HUES6 (cell line): ENCODE results near the gene HSD17B1.

ENCODE experiments used
- H3K27ac ChIP-seq: 2 replicates; pipeline ENCODE4 v1.7.0; 2013; ENCODE audit warnings: low read depth, mild to moderate bottlenecking, low read length, inconsistent platforms
- H3K27me3 ChIP-seq: 2 replicates; pipeline ENCODE4 v1.6.1; 2013; ENCODE audit warnings: low read length; ENCODE audit not compliant: control insufficient read depth, insufficient read depth
- H3K36me3 ChIP-seq: 2 replicates; pipeline ENCODE4 v1.6.1; 2013; ENCODE audit warnings: low read length; ENCODE audit not compliant: control insufficient read depth, insufficient read depth
- H3K4me1 ChIP-seq: 2 replicates; pipeline ENCODE4 v1.6.1; 2013; ENCODE audit warnings: low read length; ENCODE audit not compliant: control insufficient read depth, insufficient read depth
- H3K4me3 ChIP-seq: 2 replicates; pipeline ENCODE4 v1.5.1; 2013; ENCODE audit warnings: low read depth, low read length
- H3K9ac ChIP-seq: one replicate; pipeline ENCODE4 v1.6.1; 2013; ENCODE audit warnings: mild to moderate bottlenecking, low read length
- H3K9me3 ChIP-seq: 2 replicates; pipeline ENCODE4 v1.6.1; 2013; ENCODE audit warnings: low read depth, low read length; ENCODE audit not compliant: control insufficient read depth, insufficient read depth

Gene HSD17B1

DNA sequence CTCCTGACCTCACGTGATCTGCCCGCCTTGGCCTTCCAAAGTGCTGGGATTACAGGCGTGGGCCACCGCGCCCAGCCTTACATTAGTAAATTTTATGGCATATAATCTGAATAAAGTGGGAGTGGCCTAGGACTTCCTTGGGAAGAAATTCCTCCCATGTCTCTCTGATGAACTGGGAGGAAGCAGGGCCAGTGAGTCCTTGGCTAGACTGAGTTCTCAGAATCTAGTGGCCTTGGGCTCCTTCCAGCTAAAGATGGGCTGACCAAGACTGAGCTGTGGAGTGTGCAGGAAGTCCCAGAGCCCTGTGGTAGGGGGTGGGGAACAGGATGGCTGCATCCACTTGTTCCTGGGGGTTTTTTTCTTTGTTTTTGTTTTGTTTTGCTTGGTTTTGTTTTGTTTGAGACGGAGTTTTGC lies 26.7 kb upstream of the HSD17B1 start:
- no peak overlapping the region for H3K9ac ChIP-seq
- H3K4me1 ChIP-seq, result peaks cover 4% of the 10 kb centered on the region; the same call in 1 of the 2 replicates
- H3K9me3 ChIP-seq, result no peaks in the 10 kb centered on the region
- H3K27me3 ChIP-seq, result 0 out of 2 replicates have a peak, but pooled peaks cover 2% of the 10 kb centered on the region
- no peak overlapping the region for H3K4me3 ChIP-seq
- no peak overlapping the region for H3K27ac ChIP-seq
- H3K36me3 ChIP-seq, result peaks cover 9% of the 10 kb centered on the region

DNA sequence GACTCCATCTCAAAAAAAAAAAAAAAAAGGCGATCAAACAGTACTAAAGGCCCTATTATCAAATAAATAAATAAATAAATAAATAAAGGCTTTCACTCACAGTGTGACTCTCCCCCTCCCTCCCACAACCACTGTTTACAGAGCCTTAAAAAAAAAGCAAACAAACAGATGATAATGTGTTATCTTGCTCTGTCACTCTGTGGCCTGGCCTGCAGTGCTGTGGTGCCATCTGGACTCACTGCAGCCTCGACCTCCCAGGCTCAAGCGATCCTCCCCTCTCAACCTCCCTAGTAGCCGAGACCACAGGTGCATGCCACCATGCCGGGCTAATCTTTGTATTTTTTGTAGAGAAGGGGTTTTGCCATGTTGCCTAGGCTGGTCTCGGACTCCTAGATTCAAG lies 24.8 kb upstream of the HSD17B1 start:
- no peaks in the 10 kb centered on the region for H3K9me3 ChIP-seq
- H3K27ac ChIP-seq, result no peak overlapping the region
- H3K27me3 ChIP-seq, result peaks cover 11% of the 10 kb centered on the region
- H3K36me3 ChIP-seq, result no peaks in the 10 kb centered on the region
- no peak overlapping the region for H3K9ac ChIP-seq
- H3K4me3 ChIP-seq, result no peak overlapping the region
- H3K4me1 ChIP-seq, result peaks cover 5% of the 10 kb centered on the region; the same call in 1 of the 2 replicates

DNA sequence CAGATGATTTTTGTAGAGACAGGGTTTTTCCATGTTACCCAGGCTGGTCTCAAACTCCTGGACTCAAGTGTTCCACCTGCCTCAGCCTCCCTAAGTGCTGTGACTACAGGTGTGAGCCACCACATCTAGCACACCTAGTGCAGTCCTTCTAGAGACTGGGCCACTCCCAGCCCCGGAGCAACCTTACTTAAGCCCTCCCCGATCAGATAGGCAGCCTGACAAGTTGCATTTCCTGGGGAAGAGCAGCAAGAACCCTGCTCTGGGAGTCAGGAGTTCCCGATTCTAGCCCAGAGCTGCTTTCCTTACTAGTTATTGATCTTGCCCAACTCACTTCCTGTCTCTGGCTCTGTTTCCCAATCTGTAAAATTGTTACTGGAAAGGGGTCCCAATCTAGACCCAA lies 23.7 kb upstream of the HSD17B1 start:
- no peaks in the 10 kb centered on the region for H3K9me3 ChIP-seq
- no peak overlapping the region for H3K27ac ChIP-seq
- H3K4me1 ChIP-seq, result peaks cover 5% of the 10 kb centered on the region; the same call in 1 of the 2 replicates
- no peaks in the 10 kb centered on the region for H3K36me3 ChIP-seq
- no peak overlapping the region for H3K9ac ChIP-seq
- no peak overlapping the region for H3K4me3 ChIP-seq
- H3K27me3 ChIP-seq, result peaks cover 11% of the 10 kb centered on the region

DNA sequence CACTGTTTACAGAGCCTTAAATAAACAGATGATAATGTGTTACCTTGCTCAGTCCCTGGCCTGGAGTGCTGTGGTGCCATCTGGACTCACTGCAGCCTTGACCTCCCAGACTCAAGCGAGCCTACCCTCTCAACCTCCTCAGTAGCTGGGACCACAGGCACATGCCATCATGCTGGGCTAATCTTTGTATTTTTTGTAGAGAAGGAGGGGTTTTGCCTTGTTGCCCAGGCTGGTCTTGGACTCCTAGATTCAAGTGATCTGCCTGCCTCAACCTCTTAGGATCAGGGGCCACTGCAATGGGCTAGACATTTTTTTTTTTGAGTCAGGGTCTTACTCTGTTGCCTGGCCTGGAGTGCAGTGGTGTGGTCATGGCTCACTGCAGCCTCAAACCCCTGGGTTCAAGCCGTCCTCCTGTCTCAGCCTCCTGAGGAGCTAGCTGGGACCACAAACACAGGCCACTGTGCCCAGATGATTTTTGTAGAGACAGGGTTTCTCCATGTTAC lies 21.7 kb upstream of the HSD17B1 start:
- Histone ChIP-seq H3K9me3 (no peaks in the 10 kb centered on the region), H3K27me3 (peaks cover 11% of the 10 kb centered on the region), H3K27ac (no peak overlapping the region), H3K9ac (no peak overlapping the region), H3K4me1 (peaks cover 15% of the 10 kb centered on the region), H3K4me3 (no peak overlapping the region), H3K36me3 (no peaks in the 10 kb centered on the region)

DNA sequence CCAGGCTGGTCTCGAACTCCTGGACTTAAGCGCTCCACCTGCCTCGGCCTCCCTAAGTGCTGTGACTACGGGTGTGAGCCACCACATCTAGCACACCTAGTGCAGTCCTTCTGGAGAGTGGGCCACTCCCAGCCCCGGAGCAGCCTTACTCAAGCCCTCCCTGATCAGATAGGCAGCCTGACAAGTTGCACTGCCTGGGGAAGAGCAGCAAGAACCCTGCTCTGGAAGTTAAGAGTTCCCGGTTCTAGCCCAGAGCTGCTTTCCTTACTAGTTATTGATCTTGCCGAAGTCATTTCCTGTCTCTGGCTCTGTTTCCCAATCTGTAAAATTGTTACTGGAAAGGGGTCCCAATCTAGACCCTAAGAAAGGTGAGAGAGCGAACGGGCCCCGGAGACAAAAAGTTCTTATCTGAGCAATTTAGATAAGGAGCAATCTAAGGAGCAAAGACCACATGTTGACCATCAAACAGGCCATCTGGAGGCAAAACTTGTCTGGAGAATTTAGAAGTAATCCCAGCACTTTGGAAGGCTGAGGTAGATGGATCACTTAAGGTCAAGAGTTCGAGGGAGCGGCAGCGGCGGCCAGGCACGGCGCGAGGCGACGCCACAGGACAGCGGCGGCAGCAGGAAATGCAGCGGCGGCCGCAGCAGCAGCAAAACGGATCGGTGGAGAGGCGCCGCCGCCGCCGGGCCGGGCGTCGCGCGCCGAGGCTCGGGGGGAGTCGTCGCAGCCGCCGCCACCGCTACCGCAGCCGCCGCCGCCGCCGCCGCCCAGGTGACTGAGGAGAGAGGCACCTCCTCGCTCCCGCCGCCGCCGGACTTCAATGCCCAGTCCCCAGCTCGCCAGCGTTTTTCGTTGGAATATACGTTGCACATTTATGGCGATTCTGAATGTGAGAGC lies 21.0 kb upstream of the HSD17B1 start:
- Histone ChIP-seq H3K4me3 (peak overlapping the region; percentile 57), H3K27me3 (peaks cover 11% of the 10 kb centered on the region), H3K9me3 (no peaks in the 10 kb centered on the region), H3K36me3 (no peaks in the 10 kb centered on the region), H3K27ac (no peak overlapping the region), H3K4me1 (peaks cover 16% of the 10 kb centered on the region), H3K9ac (peak overlapping the region; percentile 47)

DNA sequence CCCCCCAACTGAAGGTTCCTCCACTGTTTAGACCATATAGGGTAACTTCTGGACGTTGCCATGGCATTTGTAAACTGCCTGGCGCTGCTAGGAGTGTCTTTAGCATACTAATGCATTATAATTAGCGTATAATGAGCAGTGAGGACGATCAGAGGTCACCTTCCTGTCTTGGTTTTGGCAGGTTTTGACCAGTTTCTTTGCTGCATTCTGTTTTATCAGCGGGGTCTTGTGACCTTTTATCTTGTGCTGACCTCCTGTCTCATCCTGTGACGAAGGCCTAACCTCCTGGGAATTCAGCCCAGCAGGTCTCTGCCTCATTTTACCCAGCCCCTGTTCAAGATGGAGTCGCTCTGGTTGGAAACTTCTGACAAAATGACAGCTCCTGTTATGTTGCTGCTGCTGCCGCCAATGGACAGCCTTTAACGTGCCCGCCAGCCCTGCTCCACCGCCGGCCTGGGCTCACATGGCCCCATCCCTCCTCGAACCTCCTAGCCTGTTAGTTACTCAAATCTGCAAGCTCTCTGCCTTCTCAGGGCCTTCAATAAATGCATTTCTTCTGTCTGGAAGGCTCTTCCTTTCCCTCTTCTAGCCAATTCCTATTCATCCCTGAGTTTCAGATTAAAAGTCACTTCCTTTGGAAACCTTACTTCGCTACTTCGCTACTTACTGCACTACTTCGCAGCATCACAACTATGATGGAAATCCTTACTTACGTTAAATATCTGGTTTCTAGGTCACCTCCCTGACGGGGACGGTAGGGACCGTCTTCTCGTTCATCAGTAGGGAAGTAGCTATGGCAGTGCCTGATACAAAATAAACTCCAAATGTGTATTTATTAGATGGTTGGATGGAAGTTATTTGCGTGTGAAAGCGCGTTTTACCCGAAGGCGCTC lies 17.3 kb upstream of the HSD17B1 start:
- H3K36me3 ChIP-seq, result peaks cover 13% of the 10 kb centered on the region
- H3K9me3 ChIP-seq, result no peaks in the 10 kb centered on the region
- H3K4me1 ChIP-seq, result peaks cover 24% of the 10 kb centered on the region
- peak overlapping the region; percentile 5; the same call in 1 of the 2 replicates for H3K27ac ChIP-seq
- peak overlapping the region; percentile 88 for H3K9ac ChIP-seq
- H3K27me3 ChIP-seq, result peaks cover 11% of the 10 kb centered on the region
- peak overlapping the region; percentile 74 for H3K4me3 ChIP-seq

DNA sequence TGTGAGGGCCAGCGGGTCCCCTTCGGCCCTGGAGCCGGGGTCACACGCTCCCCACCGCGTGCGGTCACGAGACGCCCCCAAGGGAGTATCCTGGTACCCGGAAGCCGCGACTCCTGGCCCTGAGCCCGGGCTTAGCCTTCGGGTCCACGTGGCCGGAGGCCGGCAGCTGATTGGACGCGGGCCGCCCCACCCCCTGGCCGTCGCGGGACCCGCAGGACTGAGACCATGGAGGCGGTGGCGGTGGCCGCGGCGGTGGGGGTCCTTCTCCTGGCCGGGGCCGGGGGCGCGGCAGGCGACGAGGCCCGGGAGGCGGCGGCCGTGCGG lies 16.7 kb upstream of the HSD17B1 start, which contains the start of gene NAGLU:
NAGLU (plus strand) TSS at position 194 of the 324 bp plus-strand sequence; CDS start at position 226, 32 bp downstream.
- Histone ChIP-seq H3K27ac (peak within 1 kb of the TSS; percentile 19; the same call in 1 of the 2 replicates), H3K9ac (peak within 1 kb of the TSS; percentile 88), H3K4me1 (peaks cover 22% of the 10 kb centered on the region)

DNA sequence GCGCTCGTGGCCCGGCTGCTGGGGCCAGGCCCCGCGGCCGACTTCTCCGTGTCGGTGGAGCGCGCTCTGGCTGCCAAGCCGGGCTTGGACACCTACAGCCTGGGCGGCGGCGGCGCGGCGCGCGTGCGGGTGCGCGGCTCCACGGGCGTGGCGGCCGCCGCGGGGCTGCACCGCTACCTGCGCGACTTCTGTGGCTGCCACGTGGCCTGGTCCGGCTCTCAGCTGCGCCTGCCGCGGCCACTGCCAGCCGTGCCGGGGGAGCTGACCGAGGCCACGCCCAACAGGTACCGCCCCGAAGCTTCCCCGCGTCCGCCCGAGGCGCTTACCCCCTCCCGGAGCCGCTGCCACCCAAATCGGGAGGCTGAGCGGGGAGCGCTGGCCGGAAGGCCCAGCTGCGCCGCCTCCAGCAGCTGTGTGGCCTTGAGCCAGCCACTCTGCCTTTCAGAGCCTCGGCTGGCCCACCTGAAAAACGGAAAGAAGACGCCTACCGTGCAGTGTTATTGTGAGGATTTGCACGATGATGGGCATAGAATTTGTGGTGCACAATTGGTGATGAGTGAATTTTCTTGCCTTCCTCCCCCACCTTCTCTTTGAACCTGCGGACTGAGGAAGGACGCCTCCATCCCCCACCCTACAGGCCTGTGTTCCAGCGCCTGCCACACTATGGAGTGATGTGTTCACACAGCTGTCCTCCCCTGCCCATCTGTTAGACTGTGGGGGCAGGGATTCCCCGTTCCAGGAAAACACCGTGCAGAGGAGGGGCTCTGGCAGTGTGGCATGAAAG lies 16.2 kb upstream of the HSD17B1 start:
- peak overlapping the region; percentile 19; the same call in 1 of the 2 replicates for H3K27ac ChIP-seq
- H3K9ac ChIP-seq, result peak overlapping the region; percentile 88
- no peaks in the 10 kb centered on the region for H3K9me3 ChIP-seq
- H3K4me3 ChIP-seq, result peak overlapping the region; percentile 74
- peaks cover 25% of the 10 kb centered on the region for H3K4me1 ChIP-seq
- peaks cover 23% of the 10 kb centered on the region for H3K36me3 ChIP-seq
- H3K27me3 ChIP-seq, result peaks cover 3% of the 10 kb centered on the region

More for the DNA sequence above, 16.7 kb upstream of the HSD17B1 start, which contains the start of gene NAGLU:
- H3K4me3 ChIP-seq, result peak within 1 kb of the TSS; percentile 74
- H3K9me3 ChIP-seq, result no peaks in the 10 kb centered on the region
- peaks cover 9% of the 10 kb centered on the region for H3K27me3 ChIP-seq
- H3K36me3 ChIP-seq, result peaks cover 18% of the 10 kb centered on the region

DNA sequence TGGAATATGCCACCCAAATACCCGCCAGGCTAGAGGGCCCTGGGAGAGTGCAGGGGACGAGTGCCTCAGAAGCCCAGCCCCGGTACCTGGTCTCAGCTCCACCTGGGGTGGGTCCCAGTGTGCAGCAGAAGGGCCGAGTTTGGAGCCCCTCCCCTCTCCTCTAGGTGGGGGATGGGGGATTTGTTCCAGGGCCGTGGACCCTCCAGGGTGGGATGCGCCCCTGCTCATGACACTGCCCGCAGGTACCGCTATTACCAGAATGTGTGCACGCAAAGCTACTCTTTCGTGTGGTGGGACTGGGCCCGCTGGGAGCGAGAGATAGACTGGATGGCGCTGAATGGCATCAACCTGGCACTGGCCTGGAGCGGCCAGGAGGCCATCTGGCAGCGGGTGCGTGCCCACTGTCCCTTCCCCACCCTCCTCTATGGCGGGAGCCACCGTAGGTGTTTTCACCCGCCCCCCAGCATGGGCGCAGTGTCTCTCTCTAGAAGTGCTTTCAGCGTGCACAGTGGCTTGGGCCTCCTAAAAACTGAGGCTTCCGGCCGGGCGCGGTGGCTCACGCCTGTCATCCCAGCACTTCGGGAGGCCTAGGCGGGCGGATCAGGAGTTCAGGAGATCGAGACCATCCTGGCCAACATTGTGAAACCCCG lies 15.4 kb upstream of the HSD17B1 start:
- peak overlapping the region; percentile 74 for H3K4me3 ChIP-seq
- H3K36me3 ChIP-seq, result peaks cover 27% of the 10 kb centered on the region
- H3K9me3 ChIP-seq, result no peaks in the 10 kb centered on the region
- peak overlapping the region; percentile 88 for H3K9ac ChIP-seq
- peak overlapping the region; percentile 19; the same call in 1 of the 2 replicates for H3K27ac ChIP-seq
- peaks cover 25% of the 10 kb centered on the region for H3K4me1 ChIP-seq
- H3K27me3 ChIP-seq, result no peaks in the 10 kb centered on the region
